HL-60/S4 (cell line): Measurements from ENCODE around the gene MRM3.
"Not testable (repeated sequence)": the region's sequence is repeated elsewhere in the genome, so short reads cannot be mapped to it uniquely, and the experiment has no call there.

Experiments
- in situ Hi-C: fragments of 300-500 bp; cut with MboI; formaldehyde crosslinking; loops from 2 replicates; pipeline ENCODE4 v1.14.3; 2022; ENCODE audit warnings: low sequenced_read_pairs

Gene MRM3

GRCh38 chr17:814371-814770 is 32.2 kb downstream of the MRM3 start:
- in situ Hi-C loops = no loop called here

- in situ Hi-C loops = no loop called here
Observed at GRCh38 chr17:819251-819650, 37.1 kb downstream of the MRM3 start.

- in situ Hi-C loops = no loop called here
Observed at GRCh38 chr17:823501-823902, 41.3 kb downstream of the MRM3 start.

GRCh38 chr17:824378-824777 is 42.2 kb downstream of the MRM3 start:
- in situ Hi-C loops = no loop called here

- in situ Hi-C loops = no loop called here
Observed at GRCh38 chr17:825216-825615, 43.1 kb downstream of the MRM3 start.

DNA sequence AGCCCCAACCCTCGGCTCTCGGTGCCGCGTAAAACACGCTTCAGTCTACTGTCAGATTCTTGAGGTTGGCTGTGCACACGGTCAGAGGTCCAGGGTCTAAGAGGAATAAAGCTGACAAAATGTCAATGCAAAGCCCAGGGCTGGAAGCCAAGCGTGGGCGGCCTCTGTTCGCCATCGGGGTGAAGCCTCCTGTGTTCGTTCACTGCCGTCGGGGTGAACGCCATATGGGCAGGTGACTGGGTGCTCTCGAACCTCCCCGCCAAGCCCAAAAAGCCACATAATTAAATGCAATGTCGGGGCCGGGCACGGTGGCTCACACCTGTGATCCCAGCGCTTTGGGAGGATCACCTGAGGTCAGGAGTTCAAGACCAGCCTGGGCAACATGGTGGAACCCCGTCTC is 44.6 kb downstream of the MRM3 start:
- in situ Hi-C loops = no loop called here

DNA sequence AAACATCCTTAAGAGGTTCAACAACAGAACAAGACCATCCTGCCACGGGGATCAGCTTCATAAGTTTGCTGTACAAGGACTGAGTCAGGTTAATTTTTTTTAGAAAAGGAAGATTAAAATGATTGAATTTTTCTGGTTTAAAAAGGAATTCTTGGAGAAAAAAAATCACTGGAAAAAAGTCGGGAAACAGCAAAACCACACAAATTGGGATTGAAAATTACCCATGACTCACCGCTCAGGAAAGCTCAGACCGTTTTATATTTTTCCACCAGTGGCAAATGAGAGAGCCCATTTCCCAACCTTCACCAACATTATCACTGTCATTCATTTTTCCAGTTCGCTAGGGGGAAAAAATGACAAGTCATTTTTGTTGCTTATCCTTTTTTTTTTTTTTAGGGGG is 46.6 kb downstream of the MRM3 start:
- in situ Hi-C loops = no loop called here

- in situ Hi-C loops = not testable (repeated sequence)
Observed at GRCh38 chr17:829614-830013, 47.5 kb downstream of the MRM3 start.

DNA sequence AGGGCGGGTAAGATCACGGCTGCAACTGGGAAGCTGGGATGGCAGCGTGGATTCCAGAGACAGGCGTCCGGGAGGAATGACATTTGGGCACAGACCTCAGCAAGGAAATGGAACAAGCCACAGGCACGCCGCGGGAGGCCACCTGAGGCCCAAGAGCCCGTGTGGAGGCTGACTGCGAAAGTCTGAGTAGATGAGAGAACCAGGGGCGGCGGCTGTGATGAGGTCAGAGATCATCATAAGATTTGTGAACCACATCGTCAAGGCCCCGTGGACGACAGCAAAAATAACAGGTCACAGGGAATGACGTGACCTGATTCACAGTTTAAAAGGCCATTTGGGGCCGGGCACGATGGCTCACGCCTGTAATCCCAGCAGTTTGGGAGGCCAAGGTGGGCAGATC is 48.2 kb downstream of the MRM3 start:
- in situ Hi-C loops = no loop called here

DNA sequence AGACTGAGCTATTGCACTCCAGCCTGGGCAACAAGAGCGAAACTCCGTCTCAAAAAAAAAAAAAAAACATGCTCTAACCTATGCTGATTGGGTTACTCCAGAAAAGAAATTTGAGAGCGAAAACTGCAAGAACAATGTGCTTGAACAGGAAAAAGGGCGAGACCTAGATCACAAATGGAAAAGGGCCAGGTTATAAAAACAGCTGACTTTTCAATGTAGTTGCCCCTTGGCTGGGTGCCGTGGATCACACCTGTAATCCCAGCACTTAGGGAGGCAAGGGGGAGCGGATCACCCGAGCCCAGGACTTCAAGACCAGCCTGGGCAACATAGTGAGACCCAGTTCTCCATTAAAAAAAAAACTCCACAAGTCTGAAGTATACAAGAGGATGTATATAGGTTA is 48.8 kb downstream of the MRM3 start:
- in situ Hi-C loops = no loop called here

GRCh38 chr17:834136-834535 is 52.0 kb downstream of the MRM3 start:
- in situ Hi-C loops = no loop called here

- in situ Hi-C loops = no loop called here
Observed at GRCh38 chr17:835263-835662, 53.1 kb downstream of the MRM3 start.

DNA sequence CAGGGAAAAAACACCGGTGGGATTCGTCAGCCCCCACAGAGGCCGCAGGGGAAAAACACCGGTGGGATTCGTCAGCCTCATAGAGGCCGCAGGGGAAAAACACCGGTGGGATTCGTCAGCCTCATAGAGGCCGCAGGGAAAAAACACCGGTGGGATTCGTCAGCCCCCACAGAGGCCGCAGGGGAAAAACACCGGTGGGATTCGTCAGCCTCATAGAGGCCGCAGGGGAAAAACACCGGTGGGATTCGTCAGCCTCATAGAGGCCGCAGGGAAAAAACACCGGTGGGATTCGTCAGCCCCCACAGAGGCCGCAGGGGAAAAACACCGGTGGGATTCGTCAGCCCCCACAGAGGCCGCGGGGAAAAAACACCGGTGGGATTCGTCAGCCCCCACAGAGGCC is 53.6 kb downstream of the MRM3 start:
- in situ Hi-C loops = not testable (repeated sequence)

DNA sequence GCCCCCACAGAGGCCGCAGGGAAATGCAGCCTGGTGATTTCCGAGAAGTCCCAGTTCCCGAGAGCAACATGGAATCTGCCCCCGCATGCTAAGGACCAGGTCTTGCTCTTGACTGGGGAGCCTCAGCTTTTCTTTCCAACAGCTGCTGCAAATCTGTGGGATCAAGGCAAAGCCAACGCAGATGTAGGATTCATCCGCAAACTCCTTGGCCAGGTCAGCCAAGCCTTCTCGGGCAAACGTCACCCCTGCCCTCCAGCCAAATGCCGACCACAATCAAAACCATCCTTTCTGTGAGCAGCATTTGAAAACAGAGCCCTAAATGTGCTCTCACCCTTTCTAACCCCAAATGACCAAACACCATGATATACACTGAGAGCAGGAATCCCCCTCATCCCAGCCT is 54.0 kb downstream of the MRM3 start:
- in situ Hi-C loops = no loop called here

GRCh38 chr17:838486-838885 is 56.3 kb downstream of the MRM3 start:
- in situ Hi-C loops = no loop called here

GRCh38 chr17:841313-841712 is 59.2 kb downstream of the MRM3 start:
- in situ Hi-C loops = no loop called here
